HL-60/S4 (cell line): ENCODE results near the gene MCAT.
"Not testable (repeated sequence)": the region's sequence is repeated elsewhere in the genome, so short reads cannot be mapped to it uniquely, and the experiment has no call there.

Source experiments
- in situ Hi-C: fragments of 300-500 bp; cut with MboI; formaldehyde crosslinking; loops from 2 replicates; pipeline ENCODE4 v1.14.3; 2022; ENCODE audit warnings: low sequenced_read_pairs

The MCAT gene

GRCh38 chr22:43128928-43129424 is 14.2 kb downstream of the MCAT start:
- in situ Hi-C loops: no loop called here

- in situ Hi-C loops: no loop called here
Observed at GRCh38 chr22:43128116-43128515, 15.1 kb downstream of the MCAT start.

GRCh38 chr22:43127166-43127908 is 15.9 kb downstream of the MCAT start:
- in situ Hi-C loops: no loop called here

- in situ Hi-C loops: no loop called here
Observed at GRCh38 chr22:43126501-43127165, 16.6 kb downstream of the MCAT start.

GRCh38 chr22:43118953-43119458 is 24.2 kb downstream of the MCAT start:
- in situ Hi-C loops: no loop called here

GRCh38 chr22:43118024-43118849 is 25.0 kb downstream of the MCAT start:
- in situ Hi-C loops: no loop called here

- in situ Hi-C loops: no loop called here
Observed at GRCh38 chr22:43116932-43117331, 26.3 kb downstream of the MCAT start.

GRCh38 chr22:43114958-43115357 is 28.2 kb downstream of the MCAT start:
- in situ Hi-C loops: no loop called here

- in situ Hi-C loops: no loop called here
Observed at GRCh38 chr22:43113526-43114251, 29.5 kb downstream of the MCAT start.

- in situ Hi-C loops: no loop called here
Observed at GRCh38 chr22:43110927-43111623, 32.1 kb downstream of the MCAT start.

GRCh38 chr22:43110444-43110926 is 32.7 kb downstream of the MCAT start, which contains the start of gene BIK:
TSS of gene BIK (plus strand) at chr22:43110750. CDS start at chr22:43124023, 13,273 bp downstream.
- in situ Hi-C loops: no loop called here

GRCh38 chr22:43109921-43110443 is 33.2 kb downstream of the MCAT start:
- in situ Hi-C loops: no loop called here

- in situ Hi-C loops: no loop called here
Observed at GRCh38 chr22:43109511-43109910, 33.7 kb downstream of the MCAT start.

GRCh38 chr22:43106302-43106701 is 36.9 kb downstream of the MCAT start:
- in situ Hi-C loops: no loop called here

- in situ Hi-C loops: not testable (repeated sequence)
Observed at GRCh38 chr22:43104950-43105349, 38.2 kb downstream of the MCAT start.

GRCh38 chr22:43104056-43104625 is 39.1 kb downstream of the MCAT start:
- in situ Hi-C loops: not testable (repeated sequence)

GRCh38 chr22:43101306-43101705 is 41.9 kb downstream of the MCAT start:
- in situ Hi-C loops: no loop called here

GRCh38 chr22:43100225-43100624 is 43.0 kb downstream of the MCAT start:
- in situ Hi-C loops: no loop called here

- in situ Hi-C loops: no loop called here
Observed at GRCh38 chr22:43099095-43099494, 44.1 kb downstream of the MCAT start.
